VCaP (cell line): ENCODE results near the gene LAMA3.

Experiments used
- H3K27ac ChIP-seq: fragments of 450-650 bp; 2 replicates; pipeline ENCODE4 v1.5.1; 2017
- TF ChIP-seq, protein P1 (sequence below): fragments of 450-650 bp; conservative IDR thresholded peaks from 2 replicates; pipeline ENCODE4 v1.5.1; 2017; ENCODE audit warnings: mild to moderate bottlenecking, moderate library complexity

The LAMA3 gene

DNA sequence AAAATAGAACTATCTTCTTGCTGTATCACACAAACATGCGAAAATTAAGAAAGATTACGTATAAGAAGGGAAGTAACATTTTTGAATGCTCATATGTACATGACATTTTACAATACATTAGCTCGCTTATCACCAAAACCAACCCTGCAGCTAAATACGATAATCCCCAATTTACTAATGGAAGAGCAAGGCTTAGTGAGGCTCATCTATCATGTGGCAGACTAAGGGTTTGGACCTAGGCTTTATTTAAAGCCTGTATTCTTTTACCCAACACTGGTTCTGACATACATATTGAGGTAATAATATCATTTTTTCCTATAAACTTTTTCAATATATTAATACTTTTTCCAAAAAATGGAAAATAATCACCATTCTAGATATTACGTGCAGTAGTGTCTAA is 208.5 kb downstream of the LAMA3 start:
- H3K27ac ChIP-seq, result no peak overlapping the region
- TF ChIP-seq, protein P1, sequence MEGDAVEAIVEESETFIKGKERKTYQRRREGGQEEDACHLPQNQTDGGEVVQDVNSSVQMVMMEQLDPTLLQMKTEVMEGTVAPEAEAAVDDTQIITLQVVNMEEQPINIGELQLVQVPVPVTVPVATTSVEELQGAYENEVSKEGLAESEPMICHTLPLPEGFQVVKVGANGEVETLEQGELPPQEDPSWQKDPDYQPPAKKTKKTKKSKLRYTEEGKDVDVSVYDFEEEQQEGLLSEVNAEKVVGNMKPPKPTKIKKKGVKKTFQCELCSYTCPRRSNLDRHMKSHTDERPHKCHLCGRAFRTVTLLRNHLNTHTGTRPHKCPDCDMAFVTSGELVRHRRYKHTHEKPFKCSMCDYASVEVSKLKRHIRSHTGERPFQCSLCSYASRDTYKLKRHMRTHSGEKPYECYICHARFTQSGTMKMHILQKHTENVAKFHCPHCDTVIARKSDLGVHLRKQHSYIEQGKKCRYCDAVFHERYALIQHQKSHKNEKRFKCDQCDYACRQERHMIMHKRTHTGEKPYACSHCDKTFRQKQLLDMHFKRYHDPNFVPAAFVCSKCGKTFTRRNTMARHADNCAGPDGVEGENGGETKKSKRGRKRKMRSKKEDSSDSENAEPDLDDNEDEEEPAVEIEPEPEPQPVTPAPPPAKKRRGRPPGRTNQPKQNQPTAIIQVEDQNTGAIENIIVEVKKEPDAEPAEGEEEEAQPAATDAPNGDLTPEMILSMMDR, result no peak

- no peak overlapping the region for H3K27ac ChIP-seq
- TF ChIP-seq, protein P1, result no peak
Observed at GRCh38 chr18:23900994-23901393, 211.7 kb downstream of the LAMA3 start.

GRCh38 chr18:23902396-23902795 is 213.1 kb downstream of the LAMA3 start:
- no peak overlapping the region for H3K27ac ChIP-seq
- TF ChIP-seq, protein P1, result no peak

DNA sequence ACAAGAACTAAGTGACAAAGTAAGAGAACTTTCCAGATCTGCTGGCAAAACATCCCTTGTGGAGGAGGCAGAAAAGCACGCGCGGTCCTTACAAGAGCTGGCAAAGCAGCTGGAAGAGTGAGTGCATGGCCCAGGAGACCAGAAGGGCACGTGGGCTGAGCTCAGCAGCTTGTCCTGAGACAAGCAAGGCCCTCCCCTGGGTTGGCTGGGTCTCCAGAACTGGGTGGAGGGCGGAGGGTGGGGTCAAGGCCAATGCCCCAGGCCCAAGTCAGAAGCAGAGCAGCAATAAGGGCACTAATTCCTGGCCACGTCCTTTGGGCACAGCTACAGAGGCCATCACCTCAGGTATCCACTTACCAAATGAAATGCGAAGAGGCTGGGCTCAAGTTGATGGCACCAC is 214.7 kb downstream of the LAMA3 start:
- TF ChIP-seq, protein P1, result no peak
- no peak overlapping the region for H3K27ac ChIP-seq

DNA sequence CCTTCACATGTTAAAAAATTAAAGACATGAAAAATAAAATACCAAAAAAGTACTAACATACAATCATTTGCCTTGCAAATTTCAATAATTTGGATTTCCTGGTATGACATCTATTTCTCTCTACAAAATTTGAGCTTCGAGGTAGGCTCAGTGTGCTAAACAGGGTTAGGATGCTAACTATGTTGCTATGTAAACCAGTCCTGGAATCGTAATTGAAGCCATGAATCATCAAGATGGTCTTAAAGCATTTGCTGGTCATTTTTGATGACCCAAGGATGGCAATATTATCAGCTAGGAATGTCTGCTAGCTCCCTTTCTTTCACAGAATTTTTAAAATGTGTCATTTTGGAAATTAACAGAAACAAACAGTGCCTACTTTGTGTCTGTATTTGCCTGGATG is 217.4 kb downstream of the LAMA3 start:
- TF ChIP-seq, protein P1, result no peak

DNA sequence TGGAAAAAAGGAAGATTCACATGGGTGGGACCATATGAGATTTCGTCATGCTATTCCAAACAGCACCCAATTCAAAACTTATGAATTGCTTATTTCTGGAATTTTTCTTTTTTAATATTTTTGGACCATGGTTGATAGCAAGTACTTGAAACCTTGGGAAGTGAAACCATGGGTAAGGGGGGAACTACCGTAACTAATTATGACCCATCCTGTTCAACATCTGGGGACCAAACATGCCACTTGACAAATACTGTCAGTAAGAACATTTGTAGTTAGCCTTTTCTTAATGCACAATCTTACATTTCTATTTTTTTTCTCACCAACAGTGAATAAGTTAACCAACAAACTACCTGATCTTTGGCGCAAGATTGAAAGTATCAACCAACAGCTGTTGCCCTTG is 219.6 kb downstream of the LAMA3 start:
- no peak overlapping the region for H3K27ac ChIP-seq
- TF ChIP-seq, protein P1, result no peak

More for the DNA sequence above, 217.4 kb downstream of the LAMA3 start:
- no peak overlapping the region for H3K27ac ChIP-seq

- no peak overlapping the region for H3K27ac ChIP-seq
- TF ChIP-seq, protein P1, result no peak
Observed at GRCh38 chr18:23910032-23910431, 220.8 kb downstream of the LAMA3 start.

GRCh38 chr18:23912356-23912755 is 223.1 kb downstream of the LAMA3 start:
- TF ChIP-seq, protein P1, result no peak
- no peak overlapping the region for H3K27ac ChIP-seq
